ENCODE results near the gene COL19A1. TPM values are rescaled to one million over a fixed set of nuclear protein-coding genes. Genes with fewer than 3 reads are reported as not detected.

Gene COL19A1
- total and polyA plus RNA-seq, 2 experiments from 2014 or later: not detected

DNA sequence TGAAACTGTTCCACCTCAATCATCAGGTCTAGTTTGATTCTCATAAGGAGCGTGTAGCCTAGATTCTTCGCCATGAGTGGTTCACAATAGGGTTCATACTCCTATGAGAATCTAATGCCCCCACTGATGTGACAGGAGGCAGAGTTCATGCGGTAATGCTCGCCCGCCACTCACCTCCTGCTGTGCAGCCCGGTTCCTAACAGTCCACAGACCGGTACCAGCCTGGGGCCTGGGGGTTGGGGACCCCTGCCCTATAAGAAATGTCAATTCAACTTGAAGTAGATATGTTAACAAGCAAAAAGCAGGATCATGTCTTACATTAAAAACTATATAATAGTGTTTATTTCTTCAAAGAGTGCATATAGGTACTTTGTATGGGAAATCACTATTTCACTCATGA, 216.5 kb downstream of the COL19A1 start:
- no peaks in the 10 kb centered on the region for H3K79me2 ChIP-seq (replicated peaks; ENCODE audit: insufficient read depth)

More for the DNA sequence above, 216.5 kb downstream of the COL19A1 start:
- Histone ChIP-seq H3K27ac (ENCODE audit: low read depth) (no peak overlapping the region), H3K4me3 (no peak overlapping the region), H4K20me1 (replicated peaks; ENCODE audit: insufficient read depth) (no peaks in the 10 kb centered on the region), H3K27me3 (ENCODE audit: insufficient read depth) (no peaks in the 10 kb centered on the region), H3K4me2 (no peak overlapping the region), H3F3A (replicated peaks; ENCODE audit: low read depth) (no peaks in the 10 kb centered on the region), H3K36me3 (ENCODE audit: insufficient read depth) (no peaks in the 10 kb centered on the region), H3K9me2 (ENCODE audit: insufficient read depth) (no peaks in the 10 kb centered on the region), H2AFZ (no peak overlapping the region), H3K4me1 (ENCODE audit: insufficient read depth) (no peaks in the 10 kb centered on the region; the same call in 1 of the 2 replicates)
- Mint-ChIP-seq H3K9me3 (no peaks in the 10 kb centered on the region), H3K4me3 (no peak overlapping the region), H3K27me3 (ENCODE audit: insufficient read depth, low read depth, poor library complexity) (no peaks in the 10 kb centered on the region), H3K4me1 (peaks cover 15% of the 10 kb centered on the region; the same call in 2 of the 3 replicates), H3K36me3 (ENCODE audit: low read depth) (no peaks in the 10 kb centered on the region), H3K27ac (no peak overlapping the region)
- TF ChIP-seq, protein P1, sequence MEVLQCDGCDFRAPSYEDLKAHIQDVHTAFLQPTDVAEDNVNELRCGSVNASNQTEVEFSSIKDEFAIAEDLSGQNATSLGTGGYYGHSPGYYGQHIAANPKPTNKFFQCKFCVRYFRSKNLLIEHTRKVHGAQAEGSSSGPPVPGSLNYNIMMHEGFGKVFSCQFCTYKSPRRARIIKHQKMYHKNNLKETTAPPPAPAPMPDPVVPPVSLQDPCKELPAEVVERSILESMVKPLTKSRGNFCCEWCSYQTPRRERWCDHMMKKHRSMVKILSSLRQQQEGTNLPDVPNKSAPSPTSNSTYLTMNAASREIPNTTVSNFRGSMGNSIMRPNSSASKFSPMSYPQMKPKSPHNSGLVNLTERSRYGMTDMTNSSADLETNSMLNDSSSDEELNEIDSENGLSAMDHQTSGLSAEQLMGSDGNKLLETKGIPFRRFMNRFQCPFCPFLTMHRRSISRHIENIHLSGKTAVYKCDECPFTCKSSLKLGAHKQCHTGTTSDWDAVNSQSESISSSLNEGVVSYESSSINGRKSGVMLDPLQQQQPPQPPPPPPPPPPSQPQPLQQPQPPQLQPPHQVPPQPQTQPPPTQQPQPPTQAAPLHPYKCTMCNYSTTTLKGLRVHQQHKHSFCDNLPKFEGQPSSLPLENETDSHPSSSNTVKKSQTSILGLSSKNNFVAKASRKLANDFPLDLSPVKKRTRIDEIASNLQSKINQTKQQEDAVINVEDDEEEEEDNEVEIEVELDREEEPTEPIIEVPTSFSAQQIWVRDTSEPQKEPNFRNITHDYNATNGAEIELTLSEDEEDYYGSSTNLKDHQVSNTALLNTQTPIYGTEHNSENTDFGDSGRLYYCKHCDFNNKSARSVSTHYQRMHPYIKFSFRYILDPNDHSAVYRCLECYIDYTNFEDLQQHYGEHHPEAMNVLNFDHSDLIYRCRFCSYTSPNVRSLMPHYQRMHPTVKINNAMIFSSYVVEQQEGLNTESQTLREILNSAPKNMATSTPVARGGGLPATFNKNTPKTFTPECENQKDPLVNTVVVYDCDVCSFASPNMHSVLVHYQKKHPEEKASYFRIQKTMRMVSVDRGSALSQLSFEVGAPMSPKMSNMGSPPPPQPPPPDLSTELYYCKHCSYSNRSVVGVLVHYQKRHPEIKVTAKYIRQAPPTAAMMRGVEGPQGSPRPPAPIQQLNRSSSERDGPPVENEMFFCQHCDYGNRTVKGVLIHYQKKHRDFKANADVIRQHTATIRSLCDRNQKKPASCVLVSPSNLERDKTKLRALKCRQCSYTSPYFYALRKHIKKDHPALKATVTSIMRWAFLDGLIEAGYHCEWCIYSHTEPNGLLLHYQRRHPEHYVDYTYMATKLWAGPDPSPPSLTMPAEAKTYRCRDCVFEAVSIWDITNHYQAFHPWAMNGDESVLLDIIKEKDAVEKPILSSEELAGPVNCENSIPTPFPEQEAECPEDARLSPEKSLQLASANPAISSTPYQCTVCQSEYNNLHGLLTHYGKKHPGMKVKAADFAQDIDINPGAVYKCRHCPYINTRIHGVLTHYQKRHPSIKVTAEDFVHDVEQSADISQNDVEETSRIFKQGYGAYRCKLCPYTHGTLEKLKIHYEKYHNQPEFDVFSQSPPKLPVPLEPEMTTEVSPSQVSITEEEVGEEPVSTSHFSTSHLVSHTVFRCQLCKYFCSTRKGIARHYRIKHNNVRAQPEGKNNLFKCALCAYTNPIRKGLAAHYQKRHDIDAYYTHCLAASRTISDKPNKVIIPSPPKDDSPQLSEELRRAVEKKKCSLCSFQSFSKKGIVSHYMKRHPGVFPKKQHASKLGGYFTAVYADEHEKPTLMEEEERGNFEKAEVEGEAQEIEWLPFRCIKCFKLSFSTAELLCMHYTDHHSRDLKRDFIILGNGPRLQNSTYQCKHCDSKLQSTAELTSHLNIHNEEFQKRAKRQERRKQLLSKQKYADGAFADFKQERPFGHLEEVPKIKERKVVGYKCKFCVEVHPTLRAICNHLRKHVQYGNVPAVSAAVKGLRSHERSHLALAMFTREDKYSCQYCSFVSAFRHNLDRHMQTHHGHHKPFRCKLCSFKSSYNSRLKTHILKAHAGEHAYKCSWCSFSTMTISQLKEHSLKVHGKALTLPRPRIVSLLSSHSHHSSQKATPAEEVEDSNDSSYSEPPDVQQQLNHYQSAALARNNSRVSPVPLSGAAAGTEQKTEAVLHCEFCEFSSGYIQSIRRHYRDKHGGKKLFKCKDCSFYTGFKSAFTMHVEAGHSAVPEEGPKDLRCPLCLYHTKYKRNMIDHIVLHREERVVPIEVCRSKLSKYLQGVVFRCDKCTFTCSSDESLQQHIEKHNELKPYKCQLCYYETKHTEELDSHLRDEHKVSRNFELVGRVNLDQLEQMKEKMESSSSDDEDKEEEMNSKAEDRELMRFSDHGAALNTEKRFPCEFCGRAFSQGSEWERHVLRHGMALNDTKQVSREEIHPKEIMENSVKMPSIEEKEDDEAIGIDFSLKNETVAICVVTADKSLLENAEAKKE (CRISPR knock-in tag; IDR thresholded peaks at IDR 0.05): no peak
- TF ChIP-seq NANOG (IDR thresholded peaks at IDR 0.05; ENCODE audit: borderline replicate concordance) (no peak), EZH2 (IDR thresholded peaks at IDR 0.05; ENCODE audit: low read depth, unreplicated experiment) (no peak), STAT1 (IDR thresholded peaks at IDR 0.05; ENCODE audit: unreplicated experiment) (no peak), ZNF331 (CRISPR knock-in tag; IDR thresholded peaks at IDR 0.05; ENCODE audit: low read depth) (no peak)
- DNase-seq (ENCODE audit: low spot score) (no peak), ATAC-seq (no peak)

All from GM23338 (cell line).